GM21526 (cell line): ENCODE results near the gene INTS1.

Experiments
- ATAC-seq: cut with Tn5 transposase; IDR thresholded peaks from one replicate; pipeline ENCODE4 v1.9.1; 2021; ENCODE audit warnings: moderate library complexity; ENCODE audit not compliant: unreplicated experiment, low FRiP score

Gene INTS1

DNA sequence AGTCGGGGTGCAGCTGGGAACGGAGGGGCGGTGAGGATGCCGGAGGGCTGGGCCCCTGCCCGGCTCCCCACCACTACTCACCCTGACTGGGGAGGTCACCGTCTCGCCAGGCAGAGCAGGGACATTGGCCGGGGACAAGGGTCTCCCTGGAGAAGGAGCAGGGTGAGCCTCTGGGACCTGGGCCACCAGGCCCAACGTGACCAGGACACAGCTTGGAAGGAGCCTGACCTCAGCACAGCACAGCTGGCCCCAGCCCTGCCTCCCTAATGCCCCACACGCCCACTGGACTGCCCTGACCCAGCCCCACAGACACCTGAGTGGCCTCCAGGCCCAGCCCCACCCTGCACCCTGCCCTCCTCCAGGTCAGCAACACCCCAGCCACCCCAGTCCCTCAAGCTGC lies 66.0 kb downstream of the INTS1 start:
- ATAC-seq: no peak

DNA sequence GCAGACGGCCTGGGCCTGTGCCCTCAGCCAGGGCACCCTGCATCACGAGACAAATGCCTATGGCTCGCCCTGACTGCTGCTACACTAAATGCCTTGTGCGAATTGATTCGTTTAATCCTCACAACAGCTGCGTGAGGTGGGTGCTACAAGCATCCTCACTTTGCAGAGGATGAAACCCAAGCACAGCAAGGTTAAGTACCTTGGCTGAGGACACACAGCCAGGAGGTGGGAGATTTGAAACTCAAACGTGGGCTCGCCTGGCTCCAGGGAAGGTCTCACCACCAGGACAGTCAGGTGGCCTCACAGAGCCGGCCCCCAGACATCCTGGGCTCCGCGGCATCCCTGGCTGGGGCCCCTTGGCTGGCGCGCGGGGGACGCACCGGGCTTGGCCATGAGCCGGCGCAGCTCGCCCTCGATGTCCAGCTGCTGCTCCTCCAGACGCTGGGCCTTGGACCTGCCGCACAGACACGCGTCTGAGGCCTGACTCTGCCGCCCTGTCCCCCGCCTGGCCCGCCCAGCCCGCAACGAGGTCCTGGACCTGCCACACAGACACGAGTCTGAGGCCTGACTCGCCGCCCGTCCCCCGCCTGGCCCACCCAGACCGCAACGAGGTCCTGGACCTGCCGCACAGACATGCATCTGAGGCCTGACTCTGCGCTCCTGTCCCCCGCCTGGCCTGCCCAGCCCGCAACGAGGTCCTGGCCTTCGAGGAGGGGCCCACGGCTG lies 66.9 kb downstream of the INTS1 start:
- no peak for ATAC-seq

DNA sequence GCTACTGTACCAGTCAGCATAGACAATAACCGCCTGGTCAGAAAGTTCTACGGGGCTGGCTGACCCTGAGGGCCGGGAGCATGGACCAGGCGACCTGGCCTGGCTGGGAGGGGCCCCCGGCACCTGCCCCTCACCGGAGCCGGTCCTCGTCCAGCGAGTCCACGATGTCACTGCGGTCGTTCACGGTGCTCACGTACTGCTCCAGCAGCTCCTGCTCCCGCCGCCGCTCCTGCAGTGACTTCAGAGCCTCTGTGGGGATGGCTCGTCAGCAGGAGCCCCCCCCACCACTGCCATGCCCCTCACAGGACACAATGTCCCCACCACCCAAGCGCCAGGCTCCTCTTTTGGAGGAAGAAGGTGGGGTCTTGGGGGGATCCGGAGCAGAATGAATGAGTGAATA lies 67.6 kb downstream of the INTS1 start:
- ATAC-seq: no peak

DNA sequence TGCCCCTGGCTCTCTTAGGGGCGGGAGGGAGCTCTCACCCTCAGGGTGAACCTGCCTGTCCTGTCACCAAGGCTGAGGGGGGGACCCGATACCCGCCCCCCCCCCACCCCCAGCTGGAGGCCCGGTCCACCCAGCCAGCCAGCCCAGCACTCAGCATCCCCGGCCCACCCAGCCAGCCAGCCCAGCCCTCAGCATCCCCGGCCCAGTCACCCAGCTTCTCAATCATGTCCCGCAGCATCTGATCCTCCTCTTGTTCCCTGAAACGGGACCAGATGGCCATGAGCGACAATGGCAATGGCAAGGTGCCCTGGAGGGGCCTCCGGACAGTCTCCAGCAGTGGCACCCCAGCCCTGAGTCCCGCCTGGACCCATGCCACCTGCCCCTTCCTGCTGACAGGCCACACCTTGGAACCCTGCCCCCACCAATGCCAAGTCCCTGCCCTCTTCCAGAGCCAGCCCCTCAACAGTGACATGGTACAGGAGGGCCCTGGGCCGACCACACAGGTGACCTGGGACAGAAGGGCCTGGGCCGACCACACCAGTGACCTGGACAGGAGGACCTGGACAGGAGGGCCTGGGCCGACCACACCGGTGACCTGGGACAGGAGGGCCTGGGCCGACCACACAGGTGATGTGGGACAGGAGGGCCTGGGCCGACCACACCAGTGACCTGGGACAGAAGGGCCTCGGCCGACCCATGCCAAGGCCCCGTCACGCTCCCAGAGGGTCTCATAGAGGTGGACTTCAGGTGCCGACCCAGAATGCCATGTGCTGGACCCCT lies 69.1 kb downstream of the INTS1 start:
- ATAC-seq: no peak

DNA sequence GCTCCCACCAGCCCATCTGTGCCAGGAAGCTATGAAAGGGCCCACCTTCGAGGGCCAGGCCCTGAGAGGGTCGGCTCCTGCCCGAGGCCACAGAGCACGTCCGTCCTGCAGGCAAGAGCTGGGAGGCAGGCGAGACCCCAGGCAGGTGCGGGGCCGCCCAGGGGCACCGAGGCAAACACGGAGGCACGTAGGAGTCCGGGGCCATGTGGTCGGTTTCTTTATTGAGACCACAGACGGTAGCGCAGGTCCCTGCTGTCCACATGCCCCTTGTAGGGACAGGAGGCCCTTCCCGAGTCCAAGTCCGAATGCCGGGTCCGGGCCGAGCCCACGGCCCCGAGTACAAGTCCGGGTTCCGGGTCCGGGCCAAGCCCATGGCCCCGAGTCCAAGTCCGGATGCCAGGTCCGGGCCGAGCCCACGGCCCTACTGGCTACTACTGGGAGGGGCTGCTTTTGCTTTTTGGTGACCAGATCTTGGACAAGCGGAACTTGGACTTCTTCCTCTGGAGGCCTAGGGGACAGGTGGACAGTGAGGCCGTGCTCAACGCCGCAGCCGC lies 69.9 kb downstream of the INTS1 start:
- ATAC-seq: no peak

DNA sequence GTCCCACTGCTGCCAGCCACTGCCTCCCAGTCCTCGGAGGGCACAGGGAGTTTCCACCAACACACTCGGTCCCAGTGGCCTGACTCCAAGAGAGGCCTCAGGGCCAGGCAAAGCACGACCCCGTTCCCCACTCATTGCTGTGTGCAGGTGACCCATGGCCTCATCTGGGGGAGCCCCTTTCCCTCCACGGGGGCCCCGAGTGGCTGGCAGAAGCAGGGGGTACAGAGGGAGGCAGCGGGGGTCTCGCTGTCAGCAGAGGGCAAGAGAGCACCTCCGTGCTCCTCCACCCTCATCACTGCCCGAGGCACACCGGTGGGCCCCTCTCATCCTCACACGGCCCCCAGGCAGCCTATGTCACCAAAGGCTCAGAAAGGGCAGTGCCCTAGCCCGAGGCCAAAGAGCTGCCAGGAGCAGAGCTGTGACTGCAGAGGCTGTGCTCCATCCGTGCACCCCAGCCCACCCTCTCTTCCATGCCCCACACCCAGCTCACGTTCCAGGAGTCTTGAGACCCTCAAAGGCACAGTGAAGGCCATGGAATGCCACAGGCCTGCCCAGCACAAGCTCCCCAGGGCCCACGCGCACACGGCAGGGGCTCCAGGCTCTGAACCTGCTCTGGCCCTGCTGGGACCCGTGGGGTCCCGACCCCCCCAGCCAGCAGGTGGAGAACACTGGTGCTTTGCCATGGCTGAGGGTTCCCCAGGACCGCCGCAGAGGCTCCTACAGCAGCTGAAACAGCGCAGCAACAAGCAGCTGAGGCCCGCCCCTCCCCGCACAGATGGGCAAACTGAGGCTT lies 70.9 kb downstream of the INTS1 start:
- no peak for ATAC-seq

DNA sequence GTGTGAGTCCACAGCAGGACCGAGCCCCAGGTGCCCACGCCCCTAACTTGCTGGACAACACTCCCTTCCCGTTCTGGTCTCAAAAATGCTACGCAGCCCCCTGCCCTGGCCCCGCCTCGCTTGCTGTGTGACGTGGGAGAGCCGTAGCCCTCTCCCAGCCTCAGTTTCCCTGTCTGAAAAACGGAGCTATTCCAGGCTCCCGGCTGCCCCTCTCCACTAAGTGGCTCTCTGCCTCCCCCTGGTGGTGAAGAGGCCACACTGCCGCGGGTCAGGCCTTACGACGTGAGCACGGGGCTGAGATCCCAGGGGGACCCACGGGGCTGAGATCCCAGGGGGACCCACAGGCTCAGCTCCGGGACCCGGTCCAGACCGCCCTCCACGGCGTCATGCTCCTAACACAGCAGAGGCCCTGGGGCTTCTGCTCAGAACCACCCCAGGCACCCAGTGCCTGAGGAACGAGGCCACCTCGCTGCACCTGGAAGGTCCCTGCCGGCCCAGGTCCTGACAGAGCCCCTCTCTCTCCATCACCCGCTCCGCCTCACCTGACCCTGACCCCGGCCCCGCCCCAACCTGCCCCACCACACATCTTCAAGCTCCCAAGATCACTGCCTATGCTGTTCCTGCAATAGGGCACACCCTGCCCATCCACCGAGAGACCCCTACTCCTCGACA lies 71.6 kb downstream of the INTS1 start:
- no peak for ATAC-seq

DNA sequence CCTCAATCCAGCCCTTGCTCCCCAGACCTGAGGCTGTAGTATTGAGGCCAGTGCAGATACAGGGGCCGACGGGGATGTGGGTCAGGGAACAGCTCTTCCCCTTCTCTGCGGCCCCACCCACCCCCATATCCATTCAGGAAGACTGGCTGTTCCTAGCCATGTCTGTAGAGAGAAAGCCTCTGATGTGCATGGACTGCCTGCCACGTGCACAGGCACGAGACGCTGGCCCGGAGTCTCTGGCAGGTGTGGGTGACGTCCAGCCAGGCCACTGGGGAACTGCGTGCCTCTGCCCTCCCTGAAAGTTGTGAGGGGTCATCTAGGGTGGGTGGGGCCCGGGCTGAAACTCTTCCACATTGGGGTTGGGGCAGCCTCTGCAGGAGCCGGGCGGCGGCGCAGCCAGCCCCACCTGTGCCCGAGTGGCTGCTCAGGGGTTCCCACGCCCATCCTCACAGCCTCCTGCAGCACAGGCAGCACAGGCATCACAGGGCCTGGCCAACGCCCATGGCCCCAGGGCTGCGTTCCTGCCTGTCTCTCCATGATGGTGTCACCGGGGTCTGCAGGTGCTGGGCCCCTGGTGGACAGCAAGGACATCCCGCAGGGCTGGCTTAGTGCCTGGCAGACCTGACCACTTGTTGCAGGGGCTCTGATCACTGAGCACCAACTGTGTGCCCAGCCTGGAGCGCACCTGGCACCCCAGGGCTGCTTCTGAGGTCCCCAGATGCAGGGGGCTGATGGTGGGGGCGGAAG lies 72.4 kb downstream of the INTS1 start:
- ATAC-seq: no peak

DNA sequence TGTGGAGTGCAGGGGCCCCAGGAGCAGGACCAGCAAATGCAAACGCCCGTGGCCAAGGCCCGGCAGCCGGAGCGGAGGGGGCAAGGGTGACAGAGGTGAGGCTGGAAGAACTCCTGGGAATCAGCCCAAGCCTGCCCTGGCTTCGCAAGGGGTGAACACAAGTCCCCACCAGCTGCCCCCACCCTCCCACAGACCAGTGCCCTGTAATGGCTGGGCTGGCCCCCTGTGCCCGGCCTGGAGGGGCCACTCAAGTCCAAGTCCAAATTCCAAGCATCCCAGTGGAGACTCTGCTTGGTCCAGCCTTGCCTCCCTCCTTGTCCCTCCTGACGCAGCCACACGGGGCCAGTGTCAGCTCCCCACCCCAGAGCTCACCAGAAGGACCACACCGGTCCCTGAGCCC lies 73.0 kb downstream of the INTS1 start:
- ATAC-seq: no peak

DNA sequence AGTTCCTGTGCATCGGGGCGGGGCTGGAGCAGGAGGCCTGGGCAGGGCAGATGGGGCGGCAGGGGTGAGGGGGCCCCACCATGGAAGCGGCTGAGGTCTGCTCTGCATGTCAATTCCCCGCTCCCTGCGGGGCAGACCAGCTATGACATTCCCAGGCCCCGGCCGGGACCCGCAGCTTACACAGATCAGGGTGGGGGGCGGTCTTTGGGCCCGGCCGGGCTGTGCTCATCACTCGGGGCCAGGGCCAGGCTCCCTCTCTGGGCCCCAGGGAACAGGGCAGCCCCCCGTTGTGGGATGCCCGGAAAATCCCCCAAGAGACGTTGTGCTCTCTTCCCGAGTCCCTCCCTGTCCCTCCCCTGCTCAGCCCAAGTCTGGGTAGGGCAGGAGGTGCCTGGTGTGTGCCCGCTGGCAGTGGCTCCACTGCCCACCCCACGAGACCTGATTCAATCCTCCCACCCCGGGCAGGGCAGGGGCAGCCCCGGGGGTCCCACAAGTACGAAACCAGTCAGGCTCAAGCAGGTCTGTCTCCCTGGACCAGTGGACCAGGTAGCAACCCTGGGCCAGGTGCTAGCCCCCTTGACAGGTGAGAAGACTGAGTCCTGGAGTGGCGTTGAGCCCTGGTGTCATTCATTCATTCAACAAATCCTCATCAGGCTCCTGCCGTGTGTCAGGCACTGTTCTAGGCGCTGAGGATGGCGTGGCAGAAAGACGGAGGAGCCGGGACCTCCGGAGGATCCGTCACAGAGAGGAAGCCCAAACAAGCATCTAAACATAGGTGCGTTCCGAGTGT lies 73.9 kb downstream of the INTS1 start:
- ATAC-seq: no peak

DNA sequence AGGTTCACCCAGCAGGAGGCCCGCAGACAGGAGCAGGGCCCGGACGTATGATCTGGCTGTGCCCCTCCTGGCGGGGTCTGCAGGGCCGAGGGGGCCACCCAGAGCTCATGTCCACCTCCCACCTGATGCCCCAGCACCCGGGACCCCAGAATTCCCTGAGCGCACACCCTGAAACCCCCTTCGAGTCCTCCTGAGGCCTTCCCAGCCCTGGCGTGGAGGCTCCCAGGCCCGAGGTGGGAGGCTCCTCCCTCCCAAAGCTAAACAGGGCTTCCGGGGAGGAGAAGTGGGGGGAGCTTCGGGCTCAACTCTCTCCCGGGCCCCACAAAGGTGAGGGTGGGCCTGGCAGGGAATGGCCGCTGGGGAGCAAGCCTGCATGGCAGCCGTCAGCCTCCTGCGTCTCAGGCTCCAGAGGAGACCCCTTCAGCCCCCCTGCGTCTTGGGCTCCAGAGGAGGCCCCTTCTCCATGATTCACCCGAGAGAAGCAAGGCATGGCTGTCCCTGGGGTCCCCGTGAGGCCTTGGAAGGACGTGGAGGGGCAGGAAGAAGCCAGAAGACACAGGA lies 75.2 kb downstream of the INTS1 start:
- no peak for ATAC-seq

DNA sequence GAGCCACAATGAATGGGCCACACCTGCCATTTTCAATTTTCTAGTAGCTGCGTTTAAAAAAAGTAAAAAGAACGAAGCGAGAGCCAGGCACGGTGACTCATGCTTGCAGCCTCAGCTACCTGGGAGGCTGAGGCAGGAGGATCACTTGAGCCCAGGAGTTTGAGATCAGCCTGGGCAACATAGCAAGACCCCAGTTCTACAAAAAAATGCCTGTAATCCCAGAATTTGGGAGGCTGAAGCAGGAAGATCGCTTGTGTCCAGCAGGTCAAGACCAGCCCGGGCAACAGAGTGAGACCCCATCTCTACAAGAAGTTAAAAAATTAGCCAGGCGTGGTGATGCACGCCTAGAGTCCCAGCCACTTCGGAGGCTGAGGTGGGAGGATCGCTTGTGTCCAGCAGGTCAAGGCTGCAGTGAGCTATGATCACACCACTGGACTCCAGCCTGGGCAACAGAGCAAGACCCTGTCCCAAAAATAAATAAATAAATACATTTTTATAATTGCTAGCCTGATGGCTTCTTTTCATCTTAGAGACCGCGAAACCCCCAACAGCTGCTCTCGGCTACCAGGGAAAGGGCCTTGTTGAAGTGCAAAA lies 77.0 kb downstream of the INTS1 start:
- ATAC-seq: no peak

DNA sequence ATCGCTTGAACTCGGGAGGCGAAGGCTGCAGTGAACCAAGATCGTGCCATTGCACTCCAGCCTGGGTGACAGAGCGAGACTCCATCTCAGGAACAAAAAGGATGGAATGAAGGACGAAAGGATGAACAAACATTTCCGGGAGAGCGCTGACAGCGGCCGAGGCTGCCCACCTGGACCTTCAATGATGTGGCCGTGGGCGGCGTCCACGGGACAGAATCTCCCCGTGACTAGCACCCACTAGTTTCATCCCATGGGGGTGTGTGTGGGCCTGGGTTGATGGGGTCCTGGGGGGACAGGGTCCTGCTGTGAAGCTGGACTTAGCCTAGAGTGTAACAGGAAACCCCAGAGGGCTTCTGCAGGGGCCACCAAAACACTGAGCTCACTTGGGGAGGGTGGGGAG lies 77.7 kb downstream of the INTS1 start:
- no peak for ATAC-seq

DNA sequence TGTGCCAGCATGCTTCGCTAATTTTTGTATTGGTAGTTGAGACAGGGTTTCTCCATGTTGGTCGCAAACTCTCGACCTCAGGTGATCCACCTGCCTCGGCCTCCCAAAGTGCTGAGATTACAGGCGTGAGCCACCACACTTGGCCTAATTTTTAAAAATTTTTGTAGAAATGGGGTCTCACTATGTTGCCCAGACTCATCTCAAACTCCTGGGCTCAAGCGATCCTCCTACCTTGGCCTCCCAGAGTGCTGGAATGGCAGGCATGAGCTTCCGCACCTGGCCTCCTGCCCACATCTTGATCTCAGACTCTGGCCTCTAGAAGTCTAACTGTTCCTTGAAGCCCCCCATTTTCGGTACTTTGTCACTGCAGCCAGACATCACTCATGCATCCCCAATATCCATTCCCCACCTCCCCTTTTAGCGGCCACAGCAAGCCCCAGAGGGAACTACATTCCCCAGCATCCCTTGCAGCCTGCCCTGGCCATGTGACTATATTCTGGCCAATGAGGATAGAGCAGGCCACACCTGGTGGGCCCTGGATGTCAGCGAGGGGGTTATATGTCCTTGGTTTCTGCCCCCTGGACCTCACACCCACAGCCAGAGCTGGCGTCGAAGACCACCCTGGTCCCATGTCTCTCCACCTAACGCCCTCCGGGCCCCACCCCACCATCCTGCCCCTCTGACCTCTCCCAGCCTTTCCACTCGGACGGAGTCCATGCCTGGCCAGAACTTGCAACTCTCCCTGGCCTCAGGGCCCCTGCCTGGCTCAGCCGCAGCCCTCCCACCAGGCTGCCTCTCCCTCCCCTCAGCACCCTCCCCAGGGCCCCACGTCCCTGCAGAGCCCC lies 78.7 kb downstream of the INTS1 start:
- ATAC-seq: no peak

DNA sequence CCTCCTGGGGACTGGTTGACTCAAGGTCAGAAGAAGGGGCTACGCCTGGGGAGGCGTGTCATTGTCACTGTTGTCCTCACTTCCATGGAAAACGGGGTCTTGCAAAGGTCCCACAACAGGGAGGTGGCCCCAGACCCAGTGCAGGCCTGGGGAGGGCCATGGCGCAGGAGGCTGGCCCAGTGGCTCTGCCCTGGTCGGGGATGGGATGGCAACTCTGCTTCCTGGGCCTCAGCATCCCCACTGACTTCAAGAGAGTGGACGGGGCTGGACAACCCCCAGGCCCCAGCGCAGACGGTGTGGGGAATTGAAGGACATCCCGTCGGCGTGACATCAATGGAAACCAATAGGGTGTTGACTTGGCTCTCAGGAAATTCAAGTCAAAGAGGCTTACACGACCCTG lies 80.1 kb downstream of the INTS1 start:
- ATAC-seq: no peak

DNA sequence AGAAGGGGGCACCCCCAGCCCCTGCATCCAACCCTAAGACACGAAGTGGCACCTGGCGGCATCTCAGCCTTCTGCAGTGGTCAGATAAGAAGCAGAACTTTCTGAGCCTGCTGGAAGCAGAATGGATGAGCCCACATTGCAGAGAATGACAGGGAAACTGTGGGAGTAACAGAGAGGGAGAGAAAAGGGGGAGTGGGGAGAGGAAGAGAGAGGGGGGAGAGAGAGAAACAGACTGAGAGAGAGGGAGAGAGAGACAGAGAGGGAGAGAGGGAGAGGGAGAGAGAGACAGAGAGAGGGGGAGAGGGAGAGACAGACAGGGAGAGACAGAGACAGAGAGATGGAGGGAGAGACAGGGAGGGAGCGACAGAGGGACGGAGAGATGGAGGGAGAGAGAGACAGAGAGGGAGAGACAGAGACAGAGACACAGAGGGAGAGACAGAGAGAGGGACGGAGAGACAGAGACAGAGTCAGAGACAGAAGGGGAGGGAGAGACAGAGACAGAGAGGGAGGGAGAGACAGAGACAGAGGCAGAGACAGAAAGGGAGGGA lies 80.9 kb downstream of the INTS1 start:
- no peak for ATAC-seq
